ENCODE data around the gene PDXDC1. TPM values are rescaled to one million over a fixed set of nuclear protein-coding genes. Genes with fewer than 3 reads are reported as not detected.
"Not testable (repeated sequence)": the region's sequence is repeated elsewhere in the genome, so short reads cannot be mapped to it uniquely, and the experiment has no call there.

PDXDC1 gene
- polyA plus RNA-seq, 1 donor from 2014 or later = 31.7 TPM

DNA sequence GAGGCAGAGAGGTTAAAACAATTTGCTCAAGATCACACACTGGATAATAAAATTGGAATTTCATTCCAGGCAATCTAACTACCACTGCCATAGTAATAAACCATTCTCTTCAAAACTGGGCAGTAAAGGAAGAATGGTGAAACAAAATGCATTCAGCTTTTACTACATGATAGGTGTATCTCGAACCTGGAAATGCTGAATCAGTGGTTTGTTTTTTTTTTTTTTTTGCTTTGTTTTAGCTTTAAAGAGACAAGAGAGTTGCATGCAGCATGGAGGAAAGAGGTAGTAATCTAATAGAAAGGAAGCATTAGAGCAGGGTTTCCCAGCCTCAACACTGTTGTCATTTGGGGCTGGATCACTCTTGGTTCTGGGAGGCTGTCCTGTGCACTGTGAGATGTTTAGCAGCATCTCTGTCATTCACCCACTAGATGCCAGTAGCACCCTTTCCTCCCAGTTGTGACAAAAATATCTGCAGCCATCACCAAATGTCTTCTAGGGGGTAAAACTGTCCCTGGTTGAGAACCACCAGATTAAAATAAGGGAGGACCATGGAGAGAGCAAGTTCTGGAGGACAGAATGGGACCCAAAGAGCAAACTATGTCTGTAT lies 115.9 kb downstream of the PDXDC1 start:
- H3K4me3 Mint-ChIP-seq = peak overlapping the region in 2 of 4 donors; percentile 32 to 52
- not testable (repeated sequence) for H3K27me3 Mint-ChIP-seq, H3K36me3 Mint-ChIP-seq, H3K9me3 Mint-ChIP-seq
- peaks cover 9 to 21% (median 16%) of the 10 kb centered on the region in 3 donors for H3K4me1 Mint-ChIP-seq
- peak overlapping the region in 1 of 3 donors; percentile 19 for H3K27ac Mint-ChIP-seq

DNA sequence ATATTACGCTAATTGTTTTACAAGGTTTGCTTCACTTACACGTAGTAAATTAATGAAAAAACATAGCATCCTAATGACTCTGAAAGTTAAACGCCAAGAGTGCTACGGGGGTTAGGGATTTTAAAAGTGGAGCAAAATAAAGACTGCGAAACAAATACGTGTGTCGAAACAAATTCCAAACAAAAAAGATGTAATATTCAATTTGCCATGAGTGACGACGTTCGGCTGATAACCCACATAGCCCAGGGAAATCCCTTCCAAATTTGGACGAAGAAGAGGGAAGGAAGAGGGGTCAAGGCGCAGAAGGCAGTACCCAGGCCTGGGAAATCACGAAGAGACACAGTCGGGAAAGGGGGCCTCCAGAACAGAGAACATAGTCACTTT lies 118.7 kb downstream of the PDXDC1 start:
- peaks cover 11 to 21% (median 16%) of the 10 kb centered on the region in 3 donors for H3K4me1 Mint-ChIP-seq

DNA sequence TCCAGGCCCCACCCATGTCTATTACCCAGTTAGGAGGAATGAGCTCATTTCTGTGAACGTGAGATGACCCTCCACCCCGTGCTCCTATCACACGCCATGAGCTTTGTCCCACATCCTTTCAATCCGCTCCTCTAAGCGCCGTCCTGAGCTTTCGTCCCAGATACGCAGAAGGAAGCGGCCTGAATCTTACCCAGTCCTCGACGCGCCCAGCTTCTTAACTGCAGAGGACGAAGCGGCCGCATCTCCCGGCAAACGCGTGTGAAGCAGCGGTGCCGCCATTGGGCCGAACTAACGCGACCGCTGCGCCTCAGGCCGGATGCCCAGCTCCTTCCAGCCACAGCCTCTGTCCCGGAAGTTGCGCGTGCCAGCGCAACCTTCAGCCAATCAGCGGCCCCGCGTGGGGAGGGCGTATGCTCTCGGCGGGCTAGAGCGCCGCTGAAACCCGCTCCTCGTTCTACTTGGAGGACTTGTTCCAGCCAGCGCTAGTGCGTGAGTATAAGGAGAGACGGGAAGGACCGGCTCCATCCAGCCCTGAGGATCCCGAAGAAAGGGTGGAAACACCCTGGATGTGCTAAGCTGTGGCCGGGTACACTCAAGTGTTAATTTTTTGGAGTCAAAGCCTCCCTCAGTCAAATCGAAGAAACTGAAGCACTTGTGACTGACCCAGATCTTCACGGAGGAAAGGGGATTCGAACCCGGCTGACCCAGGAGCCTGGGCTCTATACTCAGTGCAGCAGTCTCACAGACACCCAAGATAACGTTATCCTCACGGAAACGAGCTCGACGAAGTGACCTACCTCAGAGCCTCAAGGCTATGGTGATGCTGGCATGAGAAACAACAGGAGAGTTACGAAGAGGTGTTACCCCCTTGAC lies 119.4 kb downstream of the PDXDC1 start, which contains the start of gene RRN3:
TSS of gene RRN3 (minus strand) at position 318 of the 873 bp plus-strand sequence. CDS start at position 279, 39 bp downstream.
- not testable (repeated sequence) for H3K36me3 Mint-ChIP-seq, H3K27me3 Mint-ChIP-seq, H3K9me3 Mint-ChIP-seq
- Mint-ChIP-seq H3K4me1 (peaks cover 11 to 21% (median 16%) of the 10 kb centered on the region in 3 donors), H3K4me3 (peak within 1 kb of the TSS; percentile 97 to 100 (median 100)), H3K27ac (peak within 1 kb of the TSS; percentile 86 to 98 (median 92))

More for the DNA sequence above, 118.7 kb downstream of the PDXDC1 start:
- H3K27me3 Mint-ChIP-seq, H3K9me3 Mint-ChIP-seq, H3K36me3 Mint-ChIP-seq: not testable (repeated sequence)
- Mint-ChIP-seq H3K4me3 (peak overlapping the region; percentile 97 to 100 (median 100)), H3K27ac (peak overlapping the region in 2 of 3 donors; percentile 92 to 98)

DNA sequence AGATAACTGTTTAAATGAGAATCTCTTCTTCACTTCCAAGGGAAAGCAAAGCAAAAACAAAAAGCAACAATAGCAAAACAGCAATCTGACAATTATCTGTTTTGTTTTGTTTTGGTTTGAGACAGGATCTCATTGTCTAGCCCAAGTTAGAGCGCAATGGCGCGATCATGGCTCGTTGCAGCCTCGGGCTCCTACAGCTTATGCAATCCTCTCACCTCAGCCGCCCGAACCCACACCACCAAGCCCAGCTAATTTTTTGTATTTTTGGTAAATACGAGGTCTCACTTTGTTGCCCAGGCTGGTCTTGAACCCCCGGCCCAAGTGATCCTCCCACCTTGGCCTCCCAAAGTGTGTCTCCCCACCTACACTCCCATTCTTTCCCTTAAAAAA lies 121.8 kb downstream of the PDXDC1 start:
- not testable (repeated sequence) for H3K9me3 Mint-ChIP-seq, H3K36me3 Mint-ChIP-seq, H3K27ac Mint-ChIP-seq, H3K27me3 Mint-ChIP-seq
- peak overlapping the region in 1 of 4 donors; percentile 59 for H3K4me3 Mint-ChIP-seq
- H3K4me1 Mint-ChIP-seq = peaks cover 11 to 21% (median 16%) of the 10 kb centered on the region in 3 donors

DNA sequence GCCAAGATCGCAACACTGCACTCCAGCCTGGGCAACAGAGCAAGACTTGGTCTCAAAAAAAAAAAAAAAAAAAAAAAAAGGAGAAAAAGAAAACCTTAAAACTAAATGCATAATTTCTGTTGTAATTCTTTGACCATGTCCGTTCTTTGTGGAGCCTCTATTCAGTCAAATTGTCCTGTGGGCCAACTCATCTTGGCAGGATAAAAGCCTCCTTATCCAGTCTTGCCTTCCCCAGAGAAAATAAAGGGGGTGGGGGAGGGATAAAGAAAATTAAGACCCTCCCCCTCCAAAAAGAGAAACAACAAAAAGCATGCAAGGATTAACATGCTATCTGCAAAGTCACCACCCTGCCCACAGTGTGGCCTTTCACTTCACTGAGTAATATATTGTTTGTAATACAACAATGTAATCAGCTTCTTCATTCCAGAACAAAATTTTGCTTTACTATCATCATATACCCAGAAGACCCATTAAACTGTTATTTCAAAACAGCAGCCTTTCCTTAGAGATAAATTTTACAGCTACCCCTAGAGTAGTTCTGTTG lies 124.6 kb downstream of the PDXDC1 start:
- H3K36me3 Mint-ChIP-seq, H3K27ac Mint-ChIP-seq, H3K27me3 Mint-ChIP-seq, H3K9me3 Mint-ChIP-seq, H3K4me3 Mint-ChIP-seq, H3K4me1 Mint-ChIP-seq: not testable (repeated sequence)

DNA sequence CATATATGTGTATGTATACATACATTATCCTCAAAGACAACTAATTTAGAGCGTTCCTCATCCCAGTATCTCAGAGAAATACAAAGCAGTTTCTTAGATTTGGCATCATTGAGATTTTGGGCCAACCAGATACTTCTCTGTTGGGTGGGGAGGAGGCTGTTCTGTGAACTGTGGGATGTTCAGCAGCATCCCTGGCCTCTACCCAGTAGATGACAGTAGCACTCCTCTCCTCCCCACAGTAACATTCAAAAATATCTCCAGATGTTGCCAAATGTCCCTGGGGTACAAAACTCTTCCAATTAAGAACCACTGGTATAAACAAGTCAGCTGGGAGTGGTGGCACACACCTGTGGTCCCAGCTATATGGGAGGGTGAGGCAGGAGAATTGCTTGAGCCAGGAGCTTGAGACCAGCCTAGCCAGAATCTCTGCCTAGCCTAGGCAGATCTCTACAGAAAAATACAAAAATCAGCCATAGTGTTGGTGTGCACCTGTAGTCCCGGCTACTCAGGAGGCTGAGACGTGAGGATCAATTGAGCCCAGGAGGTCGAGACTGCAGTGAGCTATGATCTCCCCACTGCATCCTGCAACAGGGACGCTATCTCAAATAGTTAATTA lies 125.7 kb downstream of the PDXDC1 start:
- not testable (repeated sequence) for H3K9me3 Mint-ChIP-seq, H3K27me3 Mint-ChIP-seq, H3K4me3 Mint-ChIP-seq, H3K36me3 Mint-ChIP-seq, H3K4me1 Mint-ChIP-seq, H3K27ac Mint-ChIP-seq

DNA sequence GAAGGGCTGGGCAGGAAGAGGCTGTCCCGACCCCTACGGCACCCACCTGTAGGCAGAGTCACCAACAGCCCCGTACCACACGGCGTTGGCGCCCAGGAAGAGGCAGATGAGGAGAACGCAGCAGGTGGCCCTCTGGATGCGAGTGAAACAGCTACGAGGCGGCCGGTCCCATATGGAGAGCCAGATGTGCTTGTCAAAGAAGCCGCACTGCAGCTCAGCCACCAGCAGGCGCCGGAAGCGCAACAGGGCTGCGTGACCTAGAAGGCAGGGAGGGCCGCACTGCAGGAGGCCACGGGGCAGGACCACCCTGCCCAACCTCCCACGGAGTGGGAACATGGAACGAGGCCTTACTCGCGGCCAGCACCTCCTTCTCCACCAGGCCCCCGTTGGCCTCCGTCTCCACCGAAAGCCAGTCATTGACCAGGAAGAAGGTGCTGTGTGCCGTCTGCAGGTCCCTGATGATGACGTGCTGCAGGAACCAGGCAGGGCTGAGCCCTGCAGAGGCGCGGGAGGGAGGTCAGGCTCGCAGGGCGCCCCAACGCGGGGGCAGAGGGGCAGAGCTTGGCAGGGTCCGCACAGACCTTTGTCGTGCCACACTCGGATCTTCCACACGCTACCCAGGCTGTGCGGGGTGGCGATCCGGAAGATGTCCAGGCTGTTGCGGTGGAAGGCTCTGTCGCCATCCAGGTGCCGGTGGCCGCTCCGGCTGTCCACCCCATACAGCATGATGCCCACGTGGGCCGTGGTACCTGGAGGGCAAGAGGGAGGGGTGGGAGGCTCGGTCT lies 153.0 kb downstream of the PDXDC1 start:
- H3K4me3 Mint-ChIP-seq, H3K4me1 Mint-ChIP-seq, H3K27ac Mint-ChIP-seq, H3K36me3 Mint-ChIP-seq, H3K27me3 Mint-ChIP-seq, H3K9me3 Mint-ChIP-seq: not testable (repeated sequence)

DNA sequence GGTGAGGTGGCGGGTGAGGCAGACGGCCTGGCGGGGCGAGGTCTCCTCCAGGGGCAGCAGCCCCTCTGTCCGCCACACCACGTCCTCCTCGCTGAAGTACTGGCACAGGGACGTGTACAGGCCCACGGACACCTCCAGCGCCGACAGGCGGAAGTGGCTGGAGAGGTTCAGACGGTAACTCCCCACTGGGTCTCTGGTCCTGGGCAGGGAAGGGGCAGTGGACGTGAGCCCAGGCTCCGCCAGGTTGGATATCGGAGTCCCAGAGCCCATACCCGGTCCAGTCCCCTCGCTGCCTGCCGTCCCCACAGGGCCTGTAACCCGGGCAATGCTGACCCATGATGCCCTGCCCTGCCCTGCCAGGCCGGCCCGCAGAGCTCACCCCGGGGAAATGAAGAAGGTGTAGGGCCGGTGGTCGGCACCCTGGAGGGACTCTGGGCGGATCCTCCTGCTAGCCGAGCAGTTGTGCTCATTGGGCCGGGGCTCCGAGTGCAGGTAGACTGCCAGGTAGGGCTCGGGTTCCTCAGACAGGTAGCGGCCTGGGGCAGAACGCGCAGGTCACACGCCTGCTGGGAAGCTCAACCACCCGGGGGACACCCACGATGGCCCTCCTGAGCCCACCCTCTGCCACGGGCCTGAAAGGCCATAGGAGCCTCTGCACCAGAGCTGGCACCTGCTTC lies 155.6 kb downstream of the PDXDC1 start:
- H3K9me3 Mint-ChIP-seq, H3K4me1 Mint-ChIP-seq, H3K36me3 Mint-ChIP-seq, H3K27me3 Mint-ChIP-seq, H3K27ac Mint-ChIP-seq, H3K4me3 Mint-ChIP-seq: not testable (repeated sequence)

DNA sequence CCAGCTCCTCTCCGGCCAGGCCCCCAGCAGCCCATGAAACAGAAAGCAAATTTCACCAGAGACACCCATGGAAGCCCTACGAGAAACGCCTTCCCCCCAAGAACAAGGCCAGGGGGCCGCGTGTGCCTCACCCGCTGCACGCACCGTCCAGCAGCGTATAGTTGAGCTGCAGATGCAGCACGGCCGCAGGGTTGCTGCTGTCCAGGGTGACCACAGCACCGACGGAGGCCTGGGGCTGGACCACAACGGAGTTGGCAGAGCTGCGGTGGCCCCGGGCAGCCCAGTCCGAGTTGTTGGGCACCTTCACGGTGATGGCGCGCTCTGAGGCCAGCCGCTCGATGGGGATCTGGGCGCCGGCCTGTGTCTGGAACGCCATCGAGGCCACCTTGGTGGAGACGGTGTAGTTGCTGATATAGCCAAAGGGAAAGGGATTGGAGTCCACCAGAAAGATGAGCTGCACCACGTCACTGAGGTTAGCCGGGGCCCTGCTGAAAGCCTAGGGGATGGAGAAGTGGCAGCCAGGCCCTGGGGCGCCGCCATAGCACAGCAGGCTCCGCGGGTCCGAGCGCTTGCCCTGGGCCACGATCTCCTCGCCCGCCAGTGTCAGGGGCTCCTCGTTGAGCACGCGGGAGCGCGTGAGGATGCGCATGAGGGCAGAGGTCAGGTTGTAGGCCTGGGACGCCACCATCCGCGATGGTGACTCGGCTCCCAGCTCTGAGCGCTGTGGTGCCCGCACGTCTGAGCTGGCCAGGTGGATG lies 156.3 kb downstream of the PDXDC1 start:
- not testable (repeated sequence) for H3K4me1 Mint-ChIP-seq, H3K27ac Mint-ChIP-seq, H3K9me3 Mint-ChIP-seq, H3K4me3 Mint-ChIP-seq, H3K27me3 Mint-ChIP-seq, H3K36me3 Mint-ChIP-seq

DNA sequence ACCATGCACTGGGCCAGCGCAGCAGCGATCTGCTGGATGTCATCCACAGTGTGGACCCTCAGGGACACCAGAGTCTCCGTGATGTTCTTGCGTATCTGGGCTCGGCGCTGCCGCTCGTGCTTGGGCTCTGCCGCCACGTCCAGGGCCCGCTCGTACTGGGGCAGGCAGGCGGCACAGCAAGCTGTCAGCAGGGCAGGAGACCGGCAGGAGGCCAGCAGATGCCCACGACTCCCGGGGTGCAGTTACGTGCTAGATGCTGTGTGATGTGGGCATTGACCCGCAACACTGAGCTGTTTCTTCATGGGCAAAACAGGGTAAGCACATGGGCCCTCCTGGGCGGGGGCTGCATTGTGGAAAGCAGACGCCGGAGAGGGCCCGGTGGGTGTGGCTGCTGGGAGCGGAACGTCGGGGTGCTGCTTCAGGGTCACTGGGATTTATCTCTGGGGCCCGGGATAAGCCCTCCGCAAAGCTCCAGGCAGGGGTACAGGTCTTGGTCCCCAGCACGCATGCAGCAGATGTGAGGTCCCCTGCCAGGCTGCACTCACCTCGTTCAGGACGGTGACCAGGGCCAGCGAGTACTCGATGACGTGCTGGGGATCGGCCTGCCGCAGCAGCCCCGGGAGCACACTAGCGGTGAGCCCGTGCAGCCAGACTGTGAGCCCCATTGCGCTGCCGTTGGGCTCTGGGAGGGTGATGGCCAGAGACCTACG lies 158.0 kb downstream of the PDXDC1 start:
- H3K4me3 Mint-ChIP-seq, H3K36me3 Mint-ChIP-seq, H3K9me3 Mint-ChIP-seq, H3K27ac Mint-ChIP-seq, H3K27me3 Mint-ChIP-seq, H3K4me1 Mint-ChIP-seq: not testable (repeated sequence)

DNA sequence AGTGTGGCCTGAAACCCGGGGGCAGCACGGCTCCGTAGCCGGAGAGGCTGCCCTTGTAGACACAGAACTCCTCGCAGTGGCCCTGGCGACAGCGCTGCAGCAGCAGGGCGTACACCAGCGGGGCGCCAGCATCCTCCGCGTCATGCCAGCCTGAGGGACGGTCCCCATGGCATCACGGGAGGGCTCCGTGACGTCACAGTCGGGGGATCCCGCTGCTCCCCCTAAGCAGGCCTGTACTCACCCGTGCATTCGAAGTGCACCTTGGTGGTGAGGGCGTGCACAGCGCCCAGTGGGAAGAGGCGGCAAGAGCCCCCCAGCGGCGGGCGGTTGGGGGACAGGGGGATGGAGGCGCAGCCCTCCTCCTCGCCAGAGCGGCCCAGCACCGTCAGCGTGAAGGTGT lies 158.7 kb downstream of the PDXDC1 start:
- H3K27ac Mint-ChIP-seq, H3K4me1 Mint-ChIP-seq, H3K27me3 Mint-ChIP-seq, H3K4me3 Mint-ChIP-seq, H3K9me3 Mint-ChIP-seq, H3K36me3 Mint-ChIP-seq: not testable (repeated sequence)

DNA sequence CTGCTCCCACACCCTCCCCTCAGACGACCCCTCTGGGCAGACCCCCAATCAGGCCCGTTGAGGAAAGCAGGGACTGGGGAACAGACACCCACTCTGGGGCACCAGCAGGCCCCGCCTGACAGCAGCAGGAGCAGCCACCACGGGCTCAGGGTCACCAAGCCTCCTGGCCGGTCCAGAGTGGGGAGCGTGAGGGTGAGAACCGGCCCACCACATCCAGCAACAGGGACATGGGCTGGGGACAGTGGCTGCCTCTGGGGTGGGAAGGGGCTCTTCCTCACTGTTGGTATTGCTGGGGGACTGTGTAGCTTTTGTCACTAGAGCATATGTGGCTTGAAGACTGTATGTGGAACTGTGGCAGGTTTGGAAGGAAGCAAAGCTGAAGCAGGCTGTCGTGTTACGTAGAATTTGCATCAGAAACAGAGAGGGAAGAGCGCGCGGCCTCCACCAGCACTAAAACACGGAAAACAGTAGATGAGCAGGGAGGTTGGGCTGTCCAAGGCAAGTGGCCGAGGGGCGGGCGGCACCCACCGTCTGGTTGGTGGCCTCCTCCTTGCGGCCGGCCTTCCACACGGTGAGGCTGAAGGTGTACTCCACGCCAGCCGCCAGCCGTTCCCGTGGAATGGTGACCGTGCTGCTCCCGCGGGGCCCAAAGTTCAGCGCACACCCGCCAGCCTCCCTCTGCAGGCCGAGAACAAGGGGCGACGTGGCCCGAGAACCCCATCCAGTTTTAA lies 160.1 kb downstream of the PDXDC1 start:
- H3K4me3 Mint-ChIP-seq, H3K9me3 Mint-ChIP-seq, H3K36me3 Mint-ChIP-seq, H3K27me3 Mint-ChIP-seq, H3K4me1 Mint-ChIP-seq: not testable (repeated sequence)
- peak overlapping the region in 1 of 3 donors; percentile 38 for H3K27ac Mint-ChIP-seq
